Measurements from ENCODE around the gene SHROOM3. TPM values are rescaled to one million over a fixed set of nuclear protein-coding genes. Genes with fewer than 3 reads are reported as not detected.
A peak's percentile ranks its signal among the peaks of the same experiment; 100 is the strongest.

The SHROOM3 gene
- polyA plus RNA-seq, 1 experiment: 9.5 TPM

DNA sequence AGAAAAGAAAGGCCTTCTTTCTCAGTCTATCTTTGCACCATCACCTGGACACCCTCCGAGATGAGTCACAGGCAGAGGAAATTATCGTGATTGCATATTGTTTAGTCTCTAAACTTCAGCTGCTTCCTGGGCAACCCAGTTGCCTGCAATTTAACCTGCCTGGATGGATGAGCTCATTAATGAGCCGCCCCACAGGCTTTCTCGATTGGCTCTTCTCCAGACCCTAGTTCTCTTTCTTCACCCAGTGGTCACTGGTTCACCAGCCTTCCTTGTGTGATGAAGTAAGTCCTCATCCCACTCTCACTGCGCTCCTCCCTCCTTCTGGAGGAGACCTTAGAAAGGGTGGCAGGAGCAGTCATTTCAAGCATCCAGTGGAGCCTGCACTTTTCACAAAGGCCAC, 368.5 kb downstream of the SHROOM3 start:
- ChIA-PET CTCF (interaction anchor here (0.5 kb wide), 1 partner anchor 238 kb away, joined by 8 read pairs; no protein-coding TSS in a partner anchor), POLR2A (no interaction called here)
- TF ChIP-seq CTCF (IDR thresholded peaks at IDR 0.05; ENCODE audit: low read depth, low read length): no peak
- H3K27ac ChIP-seq (ENCODE audit: low read depth, low read length): peak overlapping the region; percentile 54
- DNase-seq (ENCODE audit: low read depth, low spot score): peak; percentile 41
- no peak overlapping the region for H3K4me3 ChIP-seq (ENCODE audit: low read depth, low read length)
- no peaks in the 10 kb centered on the region for H3K27me3 ChIP-seq (ENCODE audit: control insufficient read depth, insufficient read depth, low read length)
- peaks cover 10% of the 10 kb centered on the region for H3K9me3 ChIP-seq (ENCODE audit: control insufficient read depth, insufficient read depth, low read length)

GRCh38 chr4:76804096-76804495, 369.1 kb downstream of the SHROOM3 start:
- ChIA-PET CTCF (no interaction called here), POLR2A (no interaction called here)
- no peak overlapping the region for H3K4me3 ChIP-seq (ENCODE audit: low read depth, low read length)
- TF ChIP-seq CTCF (IDR thresholded peaks at IDR 0.05; ENCODE audit: low read depth, low read length): no peak
- DNase-seq (ENCODE audit: low read depth, low spot score): no peak
- peak overlapping the region; percentile 54 for H3K27ac ChIP-seq (ENCODE audit: low read depth, low read length)
- no peaks in the 10 kb centered on the region for H3K27me3 ChIP-seq (ENCODE audit: control insufficient read depth, insufficient read depth, low read length)
- peaks cover 12% of the 10 kb centered on the region for H3K9me3 ChIP-seq (ENCODE audit: control insufficient read depth, insufficient read depth, low read length)

DNA sequence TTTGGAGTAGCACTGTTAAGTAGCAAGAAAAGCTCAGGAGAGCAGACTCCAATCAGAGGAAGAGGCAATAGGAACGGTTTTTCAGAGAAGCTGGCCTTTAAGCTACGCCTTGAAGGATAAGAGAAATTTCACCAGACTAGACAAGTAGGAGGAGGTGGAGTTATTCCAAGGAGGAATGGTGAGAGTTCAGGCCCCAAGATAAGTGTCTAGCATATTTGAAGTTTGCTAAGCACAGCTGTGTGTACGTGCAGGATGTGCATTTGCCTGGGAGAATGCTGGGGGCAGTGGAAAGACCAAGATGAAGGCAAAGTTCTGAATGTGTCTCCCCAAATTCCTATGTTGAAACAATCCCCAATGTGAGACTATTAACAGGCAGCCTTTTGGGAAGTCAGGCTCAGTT, 371.3 kb downstream of the SHROOM3 start:
- DNase-seq (ENCODE audit: low read depth, low spot score): no peak
- H3K27me3 ChIP-seq (ENCODE audit: control insufficient read depth, insufficient read depth, low read length): no peaks in the 10 kb centered on the region
- no peak overlapping the region for H3K27ac ChIP-seq (ENCODE audit: low read depth, low read length)
- TF ChIP-seq CTCF (IDR thresholded peaks at IDR 0.05; ENCODE audit: low read depth, low read length): no peak
- H3K4me3 ChIP-seq (ENCODE audit: low read depth, low read length): no peak overlapping the region
- CTCF ChIA-PET: interaction anchor here (0.6 kb wide), 1 partner anchor 182 kb away, joined by 4 read pairs; no protein-coding TSS in a partner anchor
- POLR2A ChIA-PET: interaction anchor here (1.2 kb wide), 1 partner anchor 24 kb away, joined by 3 read pairs; no protein-coding TSS in a partner anchor
- H3K9me3 ChIP-seq (ENCODE audit: control insufficient read depth, insufficient read depth, low read length): peaks cover 12% of the 10 kb centered on the region

GRCh38 chr4:76806757-76807156, 371.7 kb downstream of the SHROOM3 start:
- DNase-seq (ENCODE audit: low read depth, low spot score): no peak
- POLR2A ChIA-PET: no interaction called here
- H3K9me3 ChIP-seq (ENCODE audit: control insufficient read depth, insufficient read depth, low read length): peaks cover 9% of the 10 kb centered on the region
- H3K4me3 ChIP-seq (ENCODE audit: low read depth, low read length): no peak overlapping the region
- H3K27me3 ChIP-seq (ENCODE audit: control insufficient read depth, insufficient read depth, low read length): no peaks in the 10 kb centered on the region
- CTCF ChIA-PET: no interaction called here
- no peak overlapping the region for H3K27ac ChIP-seq (ENCODE audit: low read depth, low read length)
- no peak for TF ChIP-seq CTCF (IDR thresholded peaks at IDR 0.05; ENCODE audit: low read depth, low read length)

DNA sequence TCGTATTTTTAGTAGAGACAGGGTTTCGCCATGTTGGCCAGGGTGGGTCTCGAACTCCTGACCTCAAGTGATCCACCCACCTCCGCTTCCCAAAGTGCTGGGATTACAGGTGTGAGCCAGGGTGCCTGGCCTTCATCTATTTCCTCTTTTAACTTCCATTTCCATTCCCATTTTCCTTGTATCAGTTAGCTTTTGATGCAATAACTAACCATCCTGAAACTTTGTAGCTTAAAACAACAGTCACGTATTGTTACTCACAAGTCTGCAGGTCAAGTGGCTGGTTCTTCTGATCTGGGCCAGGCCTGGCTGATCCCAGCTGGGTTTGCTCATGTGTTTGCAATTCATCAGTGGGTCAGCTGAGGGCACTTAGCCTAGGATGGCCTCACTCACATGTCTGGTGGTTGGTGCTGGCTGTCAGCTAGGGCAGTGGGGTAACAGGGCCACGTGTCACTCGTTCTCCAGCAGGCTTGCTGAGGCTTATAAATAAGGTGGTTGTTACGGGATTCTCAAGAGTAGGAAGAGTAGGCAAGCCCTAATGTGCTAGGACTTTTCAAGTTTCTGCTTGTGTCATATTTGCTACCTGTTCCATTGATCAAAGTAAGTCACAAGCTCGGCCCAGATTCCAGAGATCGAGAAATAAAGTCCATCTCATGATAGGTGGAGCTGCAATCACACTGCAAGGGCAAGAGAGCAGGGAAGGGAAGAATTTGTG, 374.7 kb downstream of the SHROOM3 start:
- ChIA-PET CTCF (no interaction called here), POLR2A (no interaction called here)

More for the DNA sequence above, 374.7 kb downstream of the SHROOM3 start:
- TF ChIP-seq CTCF (IDR thresholded peaks at IDR 0.05; ENCODE audit: low read depth, low read length): no peak
- peaks cover 9% of the 10 kb centered on the region; the same call in 1 of the 2 replicates for H3K9me3 ChIP-seq (ENCODE audit: control insufficient read depth, insufficient read depth, low read length)
- no peak overlapping the region for H3K4me3 ChIP-seq (ENCODE audit: low read depth, low read length)
- DNase-seq (ENCODE audit: low read depth, low spot score): no peak
- H3K27ac ChIP-seq (ENCODE audit: low read depth, low read length): no peak overlapping the region
- no peaks in the 10 kb centered on the region for H3K27me3 ChIP-seq (ENCODE audit: control insufficient read depth, insufficient read depth, low read length)
